Measurements from ENCODE around the gene TAF11L14. TPM values are rescaled to one million over a fixed set of nuclear protein-coding genes. Genes with fewer than 3 reads are reported as not detected.
"Not testable (repeated sequence)": the region's sequence is repeated elsewhere in the genome, so short reads cannot be mapped to it uniquely, and the experiment has no call there.

Gene TAF11L14
- polyA plus RNA-seq, 2 donors = not detected

DNA sequence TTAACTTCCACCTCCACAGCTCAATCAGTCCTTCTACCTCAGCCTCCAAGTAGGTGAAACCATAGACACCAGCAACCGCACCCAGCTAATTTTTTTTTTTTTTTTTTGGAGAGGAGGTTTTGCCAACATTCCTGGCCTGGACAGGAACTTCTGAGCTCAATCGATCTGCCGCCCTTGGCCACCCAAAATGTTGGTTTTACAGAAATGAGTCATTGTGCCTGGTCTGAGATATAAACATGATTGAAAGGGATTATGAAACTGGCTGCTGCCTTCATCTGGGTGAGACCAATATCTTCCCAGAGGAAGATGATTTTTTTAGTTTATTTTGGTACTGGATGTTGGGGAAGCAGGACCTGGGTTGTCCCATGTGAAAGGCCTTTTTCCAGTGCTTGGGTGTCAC lies 14.9 kb upstream of the TAF11L14 start:
- Histone ChIP-seq H3K36me3 (ENCODE audit: control insufficient read depth in 2 of 2, insufficient read depth in 2 of 2, low read length in 1 of 2) (no peaks in the 10 kb centered on the region), H3K27me3 (ENCODE audit: control insufficient read depth in 1 of 2, insufficient read depth in 2 of 2, low read length in 2 of 2) (no peaks in the 10 kb centered on the region), H3K4me1 (ENCODE audit: control insufficient read depth in 2 of 2, insufficient read depth in 2 of 2, low read length in 1 of 2) (no peaks in the 10 kb centered on the region), H3K9me3 (ENCODE audit: control insufficient read depth in 2 of 2, insufficient read depth in 1 of 2, low read depth in 1 of 2, low read length in 1 of 2) (peaks cover 0 to 2% of the 10 kb centered on the region in 2 donors), H3K4me3 (ENCODE audit: low read depth in 1 of 2, low read length in 2 of 2) (no peak overlapping the region), H3K27ac (ENCODE audit: low read depth in 2 of 2, low read length in 1 of 2) (no peak overlapping the region)
- 57 to 67% methylated on average over 3 of the region's 3 CpGs for WGBS, 2 donors

- Histone ChIP-seq H3K36me3 (ENCODE audit: control insufficient read depth in 2 of 2, insufficient read depth in 2 of 2, low read length in 1 of 2) (no peaks in the 10 kb centered on the region), H3K27me3 (ENCODE audit: control insufficient read depth in 1 of 2, insufficient read depth in 2 of 2, low read length in 2 of 2) (no peaks in the 10 kb centered on the region), H3K9me3 (ENCODE audit: control insufficient read depth in 2 of 2, insufficient read depth in 1 of 2, low read depth in 1 of 2, low read length in 1 of 2) (peaks cover 0 to 2% of the 10 kb centered on the region in 2 donors), H3K4me1 (ENCODE audit: control insufficient read depth in 2 of 2, insufficient read depth in 2 of 2, low read length in 1 of 2) (no peaks in the 10 kb centered on the region), H3K4me3 (ENCODE audit: low read depth in 1 of 2, low read length in 2 of 2) (no peak overlapping the region), H3K27ac (ENCODE audit: low read depth in 2 of 2, low read length in 1 of 2) (no peak overlapping the region)
- 85 to 87% methylated on average over 17 of the region's 17 CpGs for WGBS, 2 donors
These were observed 13.6 kb upstream of the TAF11L14 start for GRCh38 chr5:17620627-17621026.

DNA sequence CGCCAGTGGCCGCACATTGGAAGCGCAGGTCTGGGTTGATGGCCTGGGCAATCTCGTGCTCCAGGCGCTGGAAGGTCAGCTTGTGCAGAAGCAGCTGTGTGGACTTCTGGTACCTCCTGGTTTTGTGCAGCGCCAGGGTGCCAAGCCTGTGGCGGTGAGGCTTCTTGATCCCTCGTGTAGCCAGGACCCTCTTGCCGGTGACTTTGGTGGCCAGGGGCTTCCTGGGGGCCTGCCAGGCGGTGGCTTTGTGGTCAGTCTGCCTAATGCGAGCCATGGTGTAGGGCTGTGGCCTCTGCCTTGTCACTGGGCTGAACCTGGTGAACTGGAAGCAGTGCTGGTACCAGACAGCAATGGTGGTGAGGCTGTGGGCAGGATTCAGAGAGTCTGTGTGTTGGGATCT lies 8.6 kb upstream of the TAF11L14 start:
- 86 to 91% methylated on average over 11 of the region's 11 CpGs for WGBS, 2 donors
- no peak overlapping the region for H3K4me3 ChIP-seq (ENCODE audit: low read depth in 1 of 2, low read length in 2 of 2)
- no peaks in the 10 kb centered on the region for H3K4me1 ChIP-seq (ENCODE audit: control insufficient read depth in 2 of 2, insufficient read depth in 2 of 2, low read length in 1 of 2)
- H3K27ac ChIP-seq (ENCODE audit: low read depth in 2 of 2, low read length in 1 of 2) = no peak overlapping the region
- peaks cover 0 to 2% of the 10 kb centered on the region in 2 donors for H3K9me3 ChIP-seq (ENCODE audit: control insufficient read depth in 2 of 2, insufficient read depth in 1 of 2, low read depth in 1 of 2, low read length in 1 of 2)
- H3K27me3 ChIP-seq (ENCODE audit: control insufficient read depth in 1 of 2, insufficient read depth in 2 of 2, low read length in 2 of 2) = no peaks in the 10 kb centered on the region
- no peaks in the 10 kb centered on the region for H3K36me3 ChIP-seq (ENCODE audit: control insufficient read depth in 2 of 2, insufficient read depth in 2 of 2, low read length in 1 of 2)

DNA sequence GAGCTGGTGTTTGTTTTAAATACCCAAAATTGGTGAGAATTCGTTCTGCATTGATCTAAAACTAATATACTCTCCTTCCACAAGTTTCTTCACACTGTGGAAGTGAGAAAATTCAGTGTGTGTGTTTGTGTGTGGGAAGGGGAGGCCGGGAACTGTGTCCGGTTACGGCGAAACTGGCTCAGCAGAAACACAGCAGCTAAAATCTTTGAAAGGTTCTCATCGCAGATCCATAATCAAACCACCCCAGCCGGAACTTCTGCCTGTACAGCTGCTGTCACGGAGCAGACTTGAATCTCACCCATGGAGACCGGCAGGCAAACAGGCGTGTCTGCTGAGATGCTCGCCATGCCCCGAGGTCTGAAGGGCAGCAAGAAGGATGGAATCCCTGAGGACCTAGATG lies 2.5 kb upstream of the TAF11L14 start, which contains the start of gene TAF11L13:
TAF11L13 (plus strand) TSS at position 301 of the 400 bp plus-strand sequence.
- H3K36me3 ChIP-seq (ENCODE audit: control insufficient read depth in 2 of 2, insufficient read depth in 2 of 2, low read length in 1 of 2); H3K27ac ChIP-seq (ENCODE audit: low read depth in 2 of 2, low read length in 1 of 2); H3K9me3 ChIP-seq (ENCODE audit: control insufficient read depth in 2 of 2, insufficient read depth in 1 of 2, low read depth in 1 of 2, low read length in 1 of 2); H3K4me1 ChIP-seq (ENCODE audit: control insufficient read depth in 2 of 2, insufficient read depth in 2 of 2, low read length in 1 of 2); H3K4me3 ChIP-seq (ENCODE audit: low read depth in 1 of 2, low read length in 2 of 2); H3K27me3 ChIP-seq (ENCODE audit: control insufficient read depth in 1 of 2, insufficient read depth in 2 of 2, low read length in 2 of 2): not testable (repeated sequence)
- 76 to 87% methylated on average over 9 of the region's 12 CpGs for WGBS, 2 donors

DNA sequence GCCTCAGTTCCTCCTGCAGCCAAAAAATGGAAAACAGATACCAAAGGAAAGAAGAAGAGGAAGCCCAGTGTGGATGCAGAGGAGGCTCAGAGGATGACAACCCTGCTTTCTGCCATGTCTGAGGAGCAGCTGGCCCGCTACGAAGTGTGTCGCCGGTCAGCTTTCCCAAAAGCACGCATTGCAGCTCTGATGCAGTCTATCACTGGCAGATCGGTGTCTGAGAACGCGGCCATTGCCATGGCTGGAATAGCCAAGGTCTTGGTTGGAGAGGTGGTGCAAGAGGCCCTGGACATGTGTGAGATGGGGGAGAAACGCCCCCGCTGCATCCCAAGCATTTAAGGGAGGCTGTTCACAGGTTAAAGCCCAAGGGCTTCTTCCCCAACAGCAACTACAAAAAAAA lies 15.0 kb downstream of the TAF11L14 start:
- H3K9me3 ChIP-seq (ENCODE audit: control insufficient read depth in 2 of 2, insufficient read depth in 1 of 2, low read depth in 1 of 2, low read length in 1 of 2); H3K36me3 ChIP-seq (ENCODE audit: control insufficient read depth in 2 of 2, insufficient read depth in 2 of 2, low read length in 1 of 2); H3K27me3 ChIP-seq (ENCODE audit: control insufficient read depth in 1 of 2, insufficient read depth in 2 of 2, low read length in 2 of 2); H3K27ac ChIP-seq (ENCODE audit: low read depth in 2 of 2, low read length in 1 of 2); H3K4me3 ChIP-seq (ENCODE audit: low read depth in 1 of 2, low read length in 2 of 2); H3K4me1 ChIP-seq (ENCODE audit: control insufficient read depth in 2 of 2, insufficient read depth in 2 of 2, low read length in 1 of 2): not testable (repeated sequence)
- WGBS, 2 donors = 96% methylated on average over 10 of the region's 10 CpGs

- H3K27ac ChIP-seq (ENCODE audit: low read depth in 2 of 2, low read length in 1 of 2); H3K9me3 ChIP-seq (ENCODE audit: control insufficient read depth in 2 of 2, insufficient read depth in 1 of 2, low read depth in 1 of 2, low read length in 1 of 2); H3K4me1 ChIP-seq (ENCODE audit: control insufficient read depth in 2 of 2, insufficient read depth in 2 of 2, low read length in 1 of 2); H3K36me3 ChIP-seq (ENCODE audit: control insufficient read depth in 2 of 2, insufficient read depth in 2 of 2, low read length in 1 of 2); H3K27me3 ChIP-seq (ENCODE audit: control insufficient read depth in 1 of 2, insufficient read depth in 2 of 2, low read length in 2 of 2); H3K4me3 ChIP-seq (ENCODE audit: low read depth in 1 of 2, low read length in 2 of 2): not testable (repeated sequence)
- 90 to 97% methylated on average over 23 to 32 of the region's 32 CpGs for WGBS, 2 donors
These were observed 21.0 kb downstream of the TAF11L14 start for GRCh38 chr5:17655201-17655759.

GRCh38 chr5:17655921-17656320 lies 21.7 kb downstream of the TAF11L14 start:
- Histone ChIP-seq H3K36me3 (ENCODE audit: control insufficient read depth in 2 of 2, insufficient read depth in 2 of 2, low read length in 1 of 2) (no peaks in the 10 kb centered on the region), H3K4me1 (ENCODE audit: control insufficient read depth in 2 of 2, insufficient read depth in 2 of 2, low read length in 1 of 2) (no peaks in the 10 kb centered on the region), H3K27me3 (ENCODE audit: control insufficient read depth in 1 of 2, insufficient read depth in 2 of 2, low read length in 2 of 2) (no peaks in the 10 kb centered on the region), H3K9me3 (ENCODE audit: control insufficient read depth in 2 of 2, insufficient read depth in 1 of 2, low read depth in 1 of 2, low read length in 1 of 2) (no peaks in the 10 kb centered on the region), H3K4me3 (ENCODE audit: low read depth in 1 of 2, low read length in 2 of 2) (no peak overlapping the region), H3K27ac (ENCODE audit: low read depth in 2 of 2, low read length in 1 of 2) (no peak overlapping the region)
- WGBS, 2 donors = 69 to 70% methylated on average over 6 of the region's 6 CpGs

DNA sequence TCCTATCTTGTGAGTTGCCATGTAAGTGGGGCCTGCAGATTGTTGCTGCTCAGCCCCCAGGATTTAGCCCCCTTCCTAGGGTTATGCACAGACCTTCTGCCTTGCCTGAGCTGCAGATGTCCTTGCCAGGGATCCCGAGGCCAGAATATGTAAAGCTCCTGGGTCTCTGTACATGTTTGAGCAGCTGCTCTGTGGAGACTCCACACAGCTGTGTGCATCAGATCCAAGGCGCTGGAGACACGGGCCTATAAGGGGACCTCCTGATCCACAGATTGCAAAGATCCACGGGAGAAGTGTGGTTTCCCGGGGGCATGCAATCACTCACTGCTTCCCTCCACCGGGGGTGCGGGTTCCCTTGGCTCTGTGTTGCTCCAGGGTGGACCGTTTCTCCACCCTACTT lies 28.9 kb downstream of the TAF11L14 start:
- Histone ChIP-seq H3K27me3 (ENCODE audit: control insufficient read depth in 1 of 2, insufficient read depth in 2 of 2, low read length in 2 of 2) (no peaks in the 10 kb centered on the region), H3K27ac (ENCODE audit: low read depth in 2 of 2, low read length in 1 of 2) (no peak overlapping the region), H3K36me3 (ENCODE audit: control insufficient read depth in 2 of 2, insufficient read depth in 2 of 2, low read length in 1 of 2) (no peaks in the 10 kb centered on the region), H3K4me1 (ENCODE audit: control insufficient read depth in 2 of 2, insufficient read depth in 2 of 2, low read length in 1 of 2) (no peaks in the 10 kb centered on the region), H3K4me3 (ENCODE audit: low read depth in 1 of 2, low read length in 2 of 2) (no peak overlapping the region), H3K9me3 (ENCODE audit: control insufficient read depth in 2 of 2, insufficient read depth in 1 of 2, low read depth in 1 of 2, low read length in 1 of 2) (no peaks in the 10 kb centered on the region)
- 78 to 81% methylated on average over 8 of the region's 8 CpGs for WGBS, 2 donors

DNA sequence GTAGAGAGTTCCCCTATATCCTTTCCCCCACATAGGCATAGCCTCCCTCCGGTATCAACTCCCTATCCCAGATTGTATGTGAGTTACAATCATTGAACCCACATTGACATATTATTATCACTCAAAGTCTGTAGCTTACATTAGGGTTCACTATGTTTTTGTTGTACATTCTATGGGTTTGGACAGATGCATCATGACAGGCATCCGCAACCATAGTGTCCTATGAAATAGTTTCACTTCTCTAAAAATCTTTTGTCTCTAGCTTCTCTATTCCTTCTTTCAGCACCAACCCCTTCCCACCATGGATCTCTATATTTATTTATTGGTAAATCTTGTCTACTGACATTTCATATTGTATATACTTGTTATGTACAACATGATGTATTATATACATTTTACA lies 31.6 kb downstream of the TAF11L14 start:
- Histone ChIP-seq H3K27me3 (ENCODE audit: control insufficient read depth in 1 of 2, insufficient read depth in 2 of 2, low read length in 2 of 2) (no peaks in the 10 kb centered on the region), H3K27ac (ENCODE audit: low read depth in 2 of 2, low read length in 1 of 2) (no peak overlapping the region), H3K36me3 (ENCODE audit: control insufficient read depth in 2 of 2, insufficient read depth in 2 of 2, low read length in 1 of 2) (no peaks in the 10 kb centered on the region), H3K4me3 (ENCODE audit: low read depth in 1 of 2, low read length in 2 of 2) (no peak overlapping the region), H3K9me3 (ENCODE audit: control insufficient read depth in 2 of 2, insufficient read depth in 1 of 2, low read depth in 1 of 2, low read length in 1 of 2) (peaks cover 5 to 8% of the 10 kb centered on the region in 2 donors), H3K4me1 (ENCODE audit: control insufficient read depth in 2 of 2, insufficient read depth in 2 of 2, low read length in 1 of 2) (no peaks in the 10 kb centered on the region)
- 90 to 93% methylated on average over 2 of the region's 2 CpGs for WGBS, 2 donors

DNA sequence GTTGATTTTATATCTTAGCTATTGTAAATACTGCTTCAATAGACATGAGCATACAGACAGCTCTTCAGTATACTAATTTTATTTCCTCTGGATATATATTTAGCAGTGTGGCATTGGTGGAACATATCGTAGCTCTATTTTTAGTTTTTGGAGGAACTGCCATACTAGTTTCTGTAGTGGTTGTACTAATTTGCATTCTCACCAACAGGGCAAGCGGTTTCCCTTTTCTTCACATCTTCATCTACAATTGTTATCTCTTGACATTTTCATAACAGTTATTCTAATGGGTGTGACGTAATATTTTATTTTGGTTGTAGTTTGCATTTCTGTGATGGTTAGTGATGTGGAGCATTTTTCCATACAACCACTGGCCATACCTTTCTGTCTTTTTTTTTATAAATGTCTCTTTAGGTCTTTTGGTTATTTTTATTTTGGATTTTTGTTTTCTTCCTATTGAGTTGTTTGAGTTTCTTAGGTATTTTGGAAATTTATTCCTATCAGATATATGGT lies 32.5 kb downstream of the TAF11L14 start:
- H3K27ac ChIP-seq (ENCODE audit: low read depth in 2 of 2, low read length in 1 of 2) = no peak overlapping the region
- H3K4me3 ChIP-seq (ENCODE audit: low read depth in 1 of 2, low read length in 2 of 2) = no peak overlapping the region
- whole genome bisulfite sequencing, 2 donors = 84 to 86% methylated on average over 3 of the region's 3 CpGs
- H3K4me1 ChIP-seq (ENCODE audit: control insufficient read depth in 2 of 2, insufficient read depth in 2 of 2, low read length in 1 of 2) = no peaks in the 10 kb centered on the region
- peaks cover 5 to 8% of the 10 kb centered on the region in 2 donors for H3K9me3 ChIP-seq (ENCODE audit: control insufficient read depth in 2 of 2, insufficient read depth in 1 of 2, low read depth in 1 of 2, low read length in 1 of 2)
- no peaks in the 10 kb centered on the region for H3K36me3 ChIP-seq (ENCODE audit: control insufficient read depth in 2 of 2, insufficient read depth in 2 of 2, low read length in 1 of 2)
- no peaks in the 10 kb centered on the region for H3K27me3 ChIP-seq (ENCODE audit: control insufficient read depth in 1 of 2, insufficient read depth in 2 of 2, low read length in 2 of 2)

Measured in esophagus (tissue), 2 donors.